Measurements from ENCODE around the gene ATAD2B.

DNA sequence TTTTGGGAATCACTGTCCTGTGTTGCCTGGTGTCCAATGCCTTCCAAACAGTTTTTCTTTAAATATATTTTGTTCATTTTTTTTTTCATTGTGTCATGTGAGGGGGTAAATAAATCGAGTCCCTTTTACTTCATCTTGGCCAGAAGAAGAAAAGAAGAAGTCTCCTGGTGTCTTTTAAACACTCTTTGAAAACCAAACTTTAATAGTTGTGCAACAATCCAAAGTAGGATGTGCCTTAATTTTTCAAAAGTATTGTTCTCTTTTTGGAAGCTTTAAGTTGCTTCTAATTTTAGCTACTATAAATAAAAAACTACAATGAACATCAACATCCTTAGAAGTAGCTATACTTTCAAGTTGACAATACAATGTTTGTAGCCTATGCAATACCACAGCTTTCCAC, 154.9 kb downstream of the ATAD2B start:
- TF ChIP-seq, protein P1, sequence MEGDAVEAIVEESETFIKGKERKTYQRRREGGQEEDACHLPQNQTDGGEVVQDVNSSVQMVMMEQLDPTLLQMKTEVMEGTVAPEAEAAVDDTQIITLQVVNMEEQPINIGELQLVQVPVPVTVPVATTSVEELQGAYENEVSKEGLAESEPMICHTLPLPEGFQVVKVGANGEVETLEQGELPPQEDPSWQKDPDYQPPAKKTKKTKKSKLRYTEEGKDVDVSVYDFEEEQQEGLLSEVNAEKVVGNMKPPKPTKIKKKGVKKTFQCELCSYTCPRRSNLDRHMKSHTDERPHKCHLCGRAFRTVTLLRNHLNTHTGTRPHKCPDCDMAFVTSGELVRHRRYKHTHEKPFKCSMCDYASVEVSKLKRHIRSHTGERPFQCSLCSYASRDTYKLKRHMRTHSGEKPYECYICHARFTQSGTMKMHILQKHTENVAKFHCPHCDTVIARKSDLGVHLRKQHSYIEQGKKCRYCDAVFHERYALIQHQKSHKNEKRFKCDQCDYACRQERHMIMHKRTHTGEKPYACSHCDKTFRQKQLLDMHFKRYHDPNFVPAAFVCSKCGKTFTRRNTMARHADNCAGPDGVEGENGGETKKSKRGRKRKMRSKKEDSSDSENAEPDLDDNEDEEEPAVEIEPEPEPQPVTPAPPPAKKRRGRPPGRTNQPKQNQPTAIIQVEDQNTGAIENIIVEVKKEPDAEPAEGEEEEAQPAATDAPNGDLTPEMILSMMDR (conservative IDR thresholded peaks at IDR 0.05 in 1 of 2, IDR thresholded peaks at IDR 0.05 in 1 of 2; ENCODE audit: low read depth in 1 of 2, low read length in 2 of 2) = no peak
- TF ChIP-seq EZH2 (IDR thresholded peaks at IDR 0.05; ENCODE audit: low read length, missing control alignments) = no peak

All from fibroblast of lung (primary cell).